GM18868 (cell line): Measurements from ENCODE around the gene AMFR.

Source experiments
- ATAC-seq: cut with Tn5 transposase; IDR thresholded peaks from one replicate; pipeline ENCODE4 v1.9.1; 2021; ENCODE audit warnings: mild to moderate bottlenecking, moderate library complexity; ENCODE audit not compliant: unreplicated experiment

Gene AMFR

DNA sequence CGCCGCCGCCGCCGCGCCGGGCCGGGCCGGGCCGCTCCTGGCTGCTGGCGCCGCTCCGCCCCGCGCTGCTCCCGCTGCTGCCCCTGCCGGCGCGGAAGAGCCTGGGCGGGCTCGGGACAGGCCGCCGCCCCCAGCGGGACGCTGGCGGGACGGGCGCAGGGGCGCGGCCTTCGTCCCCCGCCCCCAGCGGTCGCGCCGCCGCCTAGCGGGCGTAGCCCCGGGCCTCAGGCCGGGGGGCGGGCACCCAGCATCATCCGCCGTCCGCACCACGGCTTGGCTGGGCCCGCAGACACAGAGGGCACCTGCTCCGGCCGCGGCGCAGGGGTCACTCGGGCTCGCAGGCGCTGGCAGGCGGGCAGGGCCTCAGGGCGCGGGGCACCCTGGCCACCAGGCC lies at the start of gene AMFR:
Gene AMFR, minus strand, starts transcription at position 107 of the 394 bp plus-strand sequence. CDS start 218 bp downstream, outside the sequence.
- ATAC-seq = peak; percentile 79

- ATAC-seq = no peak
These were observed 45.3 kb upstream of the AMFR start for GRCh38 chr16:56470666-56471065.

DNA sequence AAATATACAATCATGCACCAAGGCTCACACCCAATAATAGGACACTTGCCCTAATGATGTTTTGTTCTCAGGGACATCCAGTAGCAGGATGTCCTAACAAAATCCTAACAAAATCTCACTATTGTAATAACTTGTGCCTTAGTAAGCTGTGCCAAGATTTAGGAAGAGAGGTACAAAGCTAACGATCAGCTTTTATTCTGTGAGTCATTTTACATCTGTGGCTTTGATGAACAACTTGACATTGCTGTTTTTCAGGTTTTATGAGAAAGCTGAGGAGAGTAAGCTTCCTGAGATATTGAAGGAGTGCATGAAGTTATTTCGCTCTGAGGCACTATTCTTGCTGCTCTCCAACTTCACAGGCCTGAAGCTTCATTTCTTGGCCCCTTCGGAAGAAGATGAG lies 44.9 kb upstream of the AMFR start:
- no peak for ATAC-seq

GRCh38 chr16:56469748-56470147 lies 44.4 kb upstream of the AMFR start:
- ATAC-seq = no peak

DNA sequence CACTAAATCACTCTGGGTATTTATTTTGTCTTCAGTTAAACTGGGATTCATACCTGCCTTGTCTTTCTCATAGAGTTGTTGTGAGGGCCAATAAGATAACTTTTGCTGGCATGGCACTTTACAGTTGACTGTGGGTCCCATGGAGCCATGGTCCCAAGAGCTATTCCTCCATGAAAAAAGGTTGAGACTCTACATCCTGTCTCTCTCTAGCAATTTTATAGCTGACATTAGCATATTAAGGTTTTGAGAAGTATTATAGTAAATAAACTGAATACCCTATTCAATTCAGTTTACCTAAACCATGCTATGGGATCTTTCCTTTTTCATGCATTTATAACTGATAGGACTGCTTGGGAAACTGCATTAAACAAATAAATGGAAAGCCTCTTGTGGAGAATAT lies 43.5 kb upstream of the AMFR start:
- no peak for ATAC-seq

- no peak for ATAC-seq
These were observed 41.0 kb upstream of the AMFR start for GRCh38 chr16:56466344-56466743.

DNA sequence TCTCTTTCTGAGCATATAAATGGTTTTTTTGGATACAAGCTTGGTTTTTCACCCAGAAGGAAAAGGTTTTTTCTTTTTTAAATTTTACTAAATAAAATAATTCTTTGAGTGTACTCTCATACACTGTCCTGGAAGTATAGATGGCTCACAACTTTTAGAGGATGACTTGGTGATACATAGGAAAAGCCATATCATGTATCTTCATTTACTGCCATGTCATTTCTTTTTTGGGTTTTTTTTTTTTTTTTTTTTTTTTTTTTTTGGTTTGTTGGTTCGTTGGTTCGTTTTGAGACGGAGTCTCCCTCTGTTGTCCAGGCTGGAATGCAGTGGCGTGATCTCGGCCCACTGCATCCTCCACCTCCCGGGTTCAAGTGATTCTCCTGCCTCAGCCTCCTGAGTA lies 37.8 kb upstream of the AMFR start:
- no peak for ATAC-seq

DNA sequence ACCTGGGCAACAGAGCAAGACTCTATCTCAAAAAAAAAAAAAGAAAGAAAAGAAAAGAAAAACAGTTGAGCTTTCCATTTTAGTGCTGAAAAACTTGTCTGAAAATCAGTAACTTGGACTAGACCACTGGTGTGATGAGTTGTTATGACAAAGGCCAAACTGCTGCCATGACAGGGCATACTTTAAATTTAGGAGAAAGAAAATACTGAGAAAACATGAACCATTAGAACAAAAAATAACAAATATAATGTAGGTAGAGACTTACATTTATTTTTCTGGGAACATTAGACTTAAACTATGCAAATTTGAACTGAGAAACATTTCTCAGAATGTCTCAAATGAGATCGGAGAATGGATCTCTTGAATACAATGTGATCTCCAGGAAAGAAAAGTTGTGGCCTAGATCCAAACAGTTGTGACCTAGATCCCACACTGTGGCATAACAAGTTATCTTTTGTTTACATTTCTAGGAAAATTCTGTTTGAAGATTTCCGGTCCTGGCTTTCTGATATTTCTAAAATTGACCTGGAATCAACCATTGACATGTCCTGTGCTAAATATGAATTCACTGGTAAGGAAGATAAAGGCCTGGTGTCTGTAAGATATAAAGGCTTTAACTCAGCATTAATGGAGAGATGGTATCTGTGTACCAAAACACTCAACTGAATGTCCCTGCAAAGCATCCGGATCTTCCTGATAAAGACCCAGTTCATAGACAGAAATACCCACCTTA lies 36.9 kb upstream of the AMFR start:
- ATAC-seq = no peak

- no peak for ATAC-seq
These were observed 34.8 kb upstream of the AMFR start for GRCh38 chr16:56460101-56460500.

GRCh38 chr16:56457927-56458470 lies 32.7 kb upstream of the AMFR start:
- no peak for ATAC-seq

- ATAC-seq = peak; percentile 47
These were observed 26.7 kb upstream of the AMFR start for GRCh38 chr16:56451753-56452689.

DNA sequence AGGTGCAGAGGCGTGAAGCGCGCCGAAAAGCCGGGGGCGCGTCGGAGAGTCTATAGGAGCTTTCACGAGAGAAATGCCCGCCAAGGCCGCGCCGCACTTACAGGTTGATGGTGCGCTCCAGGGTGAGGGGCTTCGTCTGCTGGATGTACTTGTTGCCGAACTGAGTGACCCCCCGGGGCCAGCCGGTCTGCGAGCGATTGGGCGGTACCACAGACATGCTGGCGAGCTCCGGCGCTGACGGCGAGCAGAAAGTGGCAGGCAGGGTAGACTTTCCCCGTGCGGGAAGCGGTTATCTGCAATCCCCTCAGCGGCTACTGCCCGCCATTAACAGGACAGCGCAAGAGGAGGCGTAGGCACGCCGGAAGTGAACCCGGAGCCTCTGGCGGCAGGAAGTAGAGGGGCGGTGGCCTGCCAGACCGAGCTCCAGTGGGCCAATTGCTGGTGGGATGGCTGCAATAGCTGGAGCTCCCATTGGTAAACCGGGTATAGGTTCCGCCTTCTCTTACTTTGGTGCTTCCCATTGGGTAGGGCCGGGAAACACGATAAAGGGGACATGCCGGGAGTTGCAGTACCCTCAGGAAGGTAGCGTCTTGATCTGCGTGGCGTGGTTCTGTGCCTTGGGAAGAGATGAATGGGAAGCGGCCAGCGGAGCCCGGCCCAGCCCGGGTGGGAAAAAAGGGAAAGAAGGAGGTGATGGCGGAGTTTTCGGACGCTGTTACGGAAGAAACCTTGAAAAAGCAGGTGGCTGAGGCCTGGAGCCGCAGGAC lies 25.8 kb upstream of the AMFR start, which contains the start of the genes NUDT21 and OGFOD1:
Gene NUDT21, minus strand, starts transcription at position 347 of the 767 bp plus-strand sequence. Its CDS starts 130 bp downstream, at position 217.
Gene OGFOD1, plus strand, starts transcription at position 569 of the 767 bp plus-strand sequence. Its CDS starts 59 bp downstream, at position 628.
- ATAC-seq = peak; percentile 98

GRCh38 chr16:56450275-56450985 lies 25.1 kb upstream of the AMFR start:
- ATAC-seq = no peak

DNA sequence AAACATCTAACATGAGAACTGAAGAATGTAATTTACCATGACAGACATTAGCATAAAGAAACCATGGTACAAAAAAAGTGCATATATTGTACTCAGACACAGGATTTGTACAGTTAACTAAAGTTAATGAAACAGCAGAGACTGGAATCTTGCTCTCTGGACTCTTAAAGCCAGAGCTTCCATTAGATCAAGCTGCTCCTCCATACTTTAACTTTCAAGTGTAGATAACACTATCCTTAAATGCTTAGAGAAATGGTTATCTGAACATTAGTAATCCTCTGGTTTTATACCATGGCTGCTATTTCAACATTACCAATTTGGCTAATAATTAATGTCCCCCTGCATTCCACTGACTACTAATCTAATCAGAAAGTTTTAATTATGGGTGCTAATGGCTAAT lies 22.7 kb upstream of the AMFR start:
- no peak for ATAC-seq

GRCh38 chr16:56447286-56447685 lies 21.9 kb upstream of the AMFR start:
- no peak for ATAC-seq

DNA sequence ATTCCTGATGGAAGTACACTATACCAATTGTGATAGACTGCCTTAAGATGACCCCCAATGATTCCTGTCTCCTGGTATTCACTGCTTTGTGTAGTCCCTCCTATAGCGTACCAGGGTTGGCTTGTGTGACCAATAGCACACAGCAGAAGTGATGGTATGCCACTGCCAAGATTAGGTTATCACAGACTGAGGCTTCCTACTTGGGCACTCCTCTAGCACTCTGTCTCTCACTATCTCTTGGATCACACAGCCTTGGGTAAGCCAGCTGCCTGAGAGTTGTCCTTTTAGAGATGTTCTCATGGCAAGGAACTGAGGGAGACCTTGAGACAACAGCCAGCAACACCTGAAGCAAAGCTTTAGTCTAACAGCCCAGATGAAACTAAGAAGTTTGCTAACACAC lies 12.7 kb upstream of the AMFR start:
- no peak for ATAC-seq

GRCh38 chr16:56436258-56436657 lies 10.9 kb upstream of the AMFR start:
- no peak for ATAC-seq

DNA sequence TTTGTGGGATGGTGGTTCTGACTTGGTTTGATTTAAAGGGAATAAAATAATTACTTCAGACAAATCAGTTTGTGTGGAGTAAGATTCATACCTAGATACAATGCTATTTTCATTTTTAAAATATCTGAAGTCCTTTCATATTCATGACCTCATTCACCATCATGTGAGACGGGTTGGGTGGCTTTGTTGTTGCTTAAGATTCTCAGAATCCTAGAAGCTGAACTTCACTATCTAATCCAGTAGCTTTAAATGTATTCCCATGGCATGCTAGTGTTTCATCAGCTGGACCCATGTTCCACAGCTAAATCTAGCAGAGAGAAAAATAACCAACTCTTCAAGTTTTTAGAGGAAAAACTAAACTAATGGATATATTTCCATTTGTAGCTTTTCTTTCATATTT lies 2.7 kb upstream of the AMFR start:
- ATAC-seq = no peak

DNA sequence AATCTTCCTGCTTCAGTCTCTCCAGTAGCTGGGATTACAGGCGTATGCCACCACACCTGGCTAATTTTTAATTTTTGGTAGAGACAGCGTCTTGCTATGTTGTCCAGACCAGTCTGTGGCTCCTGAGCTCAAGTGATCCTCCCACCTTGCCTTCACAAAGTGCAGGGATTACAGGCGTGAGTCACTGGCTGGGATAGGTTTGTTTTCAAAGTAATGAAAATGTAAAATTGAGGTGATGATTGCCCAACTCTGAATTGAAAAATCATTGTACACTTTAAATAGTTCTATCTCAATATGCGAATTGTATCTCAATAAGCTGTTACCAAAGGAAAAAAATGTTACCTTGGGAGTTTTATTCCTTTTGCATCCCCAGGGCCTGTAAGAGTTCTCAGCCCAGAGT lies 1.2 kb upstream of the AMFR start:
- no peak for ATAC-seq

DNA sequence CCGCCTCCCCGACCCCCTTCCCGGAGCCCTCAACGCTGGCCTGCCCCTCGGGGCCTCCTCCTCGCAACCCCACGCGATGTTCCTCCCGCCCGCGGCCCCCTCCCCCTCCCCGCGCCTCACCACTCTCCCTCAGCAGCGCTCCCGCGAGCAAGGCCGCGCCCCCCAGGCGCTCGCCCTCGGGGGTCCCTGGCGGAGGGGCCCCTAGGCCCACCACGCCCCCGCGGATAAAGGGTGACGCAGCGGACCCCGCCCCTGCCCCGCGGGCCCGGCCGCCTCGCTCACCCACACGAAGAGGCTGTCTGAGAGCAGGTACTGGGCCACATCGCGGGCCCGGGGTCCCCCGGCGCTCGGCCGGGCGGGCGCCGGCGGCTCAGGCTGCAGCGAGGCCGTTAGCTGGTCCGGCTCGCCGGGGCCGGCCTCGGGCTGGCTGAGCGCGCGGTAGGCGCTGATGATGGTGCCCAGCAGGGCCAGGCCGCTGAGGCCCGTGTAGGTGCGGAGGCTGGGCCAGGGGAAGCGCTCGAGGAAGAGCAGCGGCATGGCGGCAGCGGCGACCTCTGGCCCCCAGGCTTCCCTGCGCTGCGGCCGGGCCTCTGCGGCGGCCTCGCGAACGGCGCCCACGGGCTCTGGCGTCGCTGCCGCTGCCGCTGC lies 430 bp downstream of the AMFR start:
- ATAC-seq = peak; percentile 27
